ENCODE results near the gene USP7. TPM values are rescaled to one million over a fixed set of nuclear protein-coding genes. Genes with fewer than 3 reads are reported as not detected.

USP7 gene
- total RNA-seq, 2 experiments from 2014 or later: 259 to 268 TPM

DNA sequence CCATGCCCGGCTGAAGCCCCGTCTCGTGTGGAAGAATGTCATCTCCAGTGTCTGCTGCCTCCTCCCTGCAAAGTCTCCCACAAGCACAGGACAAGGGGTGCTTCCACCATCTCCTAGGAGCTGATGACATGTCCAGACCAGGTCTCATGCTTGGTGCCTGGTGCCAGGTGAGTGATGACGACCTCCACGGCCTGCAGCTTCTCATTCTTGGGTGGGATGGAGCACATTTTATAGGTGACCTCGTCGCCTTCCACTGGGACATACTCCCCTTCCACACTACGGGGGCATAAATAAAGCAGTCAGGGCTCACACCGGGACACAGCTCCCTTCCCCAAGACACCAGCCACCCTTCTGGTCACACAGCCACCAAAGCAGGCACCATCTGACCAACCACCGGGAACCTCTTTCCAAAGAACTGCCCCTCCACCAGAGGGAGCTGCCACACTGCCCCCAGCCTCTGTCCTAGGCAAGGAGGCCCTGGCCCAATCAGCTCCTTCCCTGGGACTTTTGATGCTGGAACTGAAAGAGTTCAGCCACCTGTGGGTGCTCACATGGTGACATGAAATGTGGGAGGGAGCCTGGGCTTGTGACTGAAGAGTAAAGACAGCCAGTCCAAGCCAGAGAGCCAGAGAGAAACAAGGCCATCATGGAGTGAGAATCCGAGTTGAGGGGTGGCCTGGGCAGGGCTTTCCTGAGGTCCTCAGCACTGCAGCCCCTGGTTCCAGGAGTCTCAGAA is 108.5 kb downstream of the USP7 start:
- ATAC-seq (ENCODE audit: poor library complexity): no peak
- TF ChIP-seq, protein P1, sequence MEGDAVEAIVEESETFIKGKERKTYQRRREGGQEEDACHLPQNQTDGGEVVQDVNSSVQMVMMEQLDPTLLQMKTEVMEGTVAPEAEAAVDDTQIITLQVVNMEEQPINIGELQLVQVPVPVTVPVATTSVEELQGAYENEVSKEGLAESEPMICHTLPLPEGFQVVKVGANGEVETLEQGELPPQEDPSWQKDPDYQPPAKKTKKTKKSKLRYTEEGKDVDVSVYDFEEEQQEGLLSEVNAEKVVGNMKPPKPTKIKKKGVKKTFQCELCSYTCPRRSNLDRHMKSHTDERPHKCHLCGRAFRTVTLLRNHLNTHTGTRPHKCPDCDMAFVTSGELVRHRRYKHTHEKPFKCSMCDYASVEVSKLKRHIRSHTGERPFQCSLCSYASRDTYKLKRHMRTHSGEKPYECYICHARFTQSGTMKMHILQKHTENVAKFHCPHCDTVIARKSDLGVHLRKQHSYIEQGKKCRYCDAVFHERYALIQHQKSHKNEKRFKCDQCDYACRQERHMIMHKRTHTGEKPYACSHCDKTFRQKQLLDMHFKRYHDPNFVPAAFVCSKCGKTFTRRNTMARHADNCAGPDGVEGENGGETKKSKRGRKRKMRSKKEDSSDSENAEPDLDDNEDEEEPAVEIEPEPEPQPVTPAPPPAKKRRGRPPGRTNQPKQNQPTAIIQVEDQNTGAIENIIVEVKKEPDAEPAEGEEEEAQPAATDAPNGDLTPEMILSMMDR (IDR thresholded peaks at IDR 0.05): no peak
- H3K9me3 Mint-ChIP-seq: no peaks in the 10 kb centered on the region
- POLR2A ChIA-PET: interaction anchor here (0.8 to 1.5 kb wide), 2 partner anchors 11 to 14 kb away, joined by 4 read pairs; partner anchors contain the start of gene CARHSP1
- CTCF ChIA-PET: interaction anchor here (3.4 kb wide), 1 partner anchor 24 kb away, joined by 15 read pairs; no protein-coding TSS in a partner anchor
- H3K4me3 Mint-ChIP-seq: no peak overlapping the region
- peaks cover 18% of the 10 kb centered on the region for H3K4me1 ChIP-seq (ENCODE audit: insufficient read depth, low read length)
- DNase-seq: no peak
- H3K36me3 Mint-ChIP-seq (ENCODE audit: low read depth): peaks cover 51% of the 10 kb centered on the region
- intact Hi-C loops (cut with DNase I, micrococcal nuclease): no loop called here
- no peak overlapping the region for H3K4me3 ChIP-seq (ENCODE audit: low read length)
- no peaks in the 10 kb centered on the region for H3K27me3 ChIP-seq (ENCODE audit: control insufficient read depth in 1 of 2, insufficient read depth in 2 of 2, low read length in 2 of 2)
- H3K4me1 Mint-ChIP-seq (ENCODE audit: low read depth): peaks cover 27% of the 10 kb centered on the region
- no peaks in the 10 kb centered on the region for H3K27me3 Mint-ChIP-seq
- H3K27ac Mint-ChIP-seq: peak overlapping the region; percentile 34
- H3K9me3 ChIP-seq (ENCODE audit: control insufficient read depth in 1 of 2, insufficient read depth in 1 of 2, low read length in 2 of 2): no peaks in the 10 kb centered on the region
- H3K36me3 ChIP-seq (ENCODE audit: insufficient read depth, low read length): peaks cover 36% of the 10 kb centered on the region
- no peak overlapping the region for H3K27ac ChIP-seq (ENCODE audit: low read depth in 1 of 2, low read length in 2 of 2)

DNA sequence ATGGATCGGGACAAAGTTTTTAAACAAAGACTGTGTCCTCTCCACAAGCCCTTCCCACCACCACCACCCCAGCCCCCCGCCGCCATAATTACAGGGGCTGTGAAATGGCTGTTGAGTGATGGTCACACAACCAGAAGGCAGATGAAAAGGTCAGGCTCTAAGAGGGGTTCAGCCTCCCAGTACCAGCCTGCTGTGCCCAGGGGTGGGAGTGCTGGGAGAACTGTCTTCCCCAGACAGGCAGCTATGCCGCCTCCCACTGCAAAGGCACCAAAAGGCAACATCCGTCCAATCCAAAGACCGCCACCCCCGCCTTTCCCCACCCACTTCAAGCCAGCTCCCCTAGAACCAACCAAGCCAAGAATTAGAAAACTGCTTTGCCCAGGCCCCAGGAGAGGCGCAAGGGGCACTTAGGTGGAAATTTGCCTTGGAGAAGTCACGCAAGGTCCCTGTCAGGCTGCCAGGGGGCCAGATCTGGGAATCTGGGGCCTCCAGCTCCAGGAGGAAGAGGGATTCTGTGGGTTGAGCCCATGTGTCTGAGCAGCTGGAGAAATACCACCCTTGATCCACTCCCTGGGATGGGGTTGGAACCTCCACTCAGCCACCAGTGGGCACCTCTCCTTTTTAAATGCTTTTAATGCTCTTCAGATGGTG is 109.3 kb downstream of the USP7 start:
- peaks cover 32% of the 10 kb centered on the region for H3K4me1 Mint-ChIP-seq (ENCODE audit: low read depth)

DNA sequence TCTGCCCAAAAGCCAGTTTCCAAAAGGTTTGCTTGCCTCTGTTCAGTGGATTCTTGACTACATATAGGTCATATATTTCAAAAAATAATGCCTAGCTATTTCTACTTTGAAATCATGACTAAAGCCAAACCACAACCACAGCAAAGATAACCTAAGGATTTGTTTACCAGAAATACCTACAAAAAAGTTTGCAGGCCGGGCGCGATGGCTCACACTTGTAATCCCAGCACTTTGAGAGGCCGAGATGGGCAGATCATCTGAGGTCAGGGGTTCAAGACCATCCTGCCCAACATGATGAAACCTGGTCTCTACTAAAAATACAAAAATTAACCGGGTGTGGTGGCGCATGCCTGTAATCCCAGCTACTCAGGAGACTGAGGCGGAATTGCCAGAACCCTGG is 110.1 kb downstream of the USP7 start:
- Mint-ChIP-seq H3K27me3 (no peaks in the 10 kb centered on the region), H3K27ac (peak overlapping the region; percentile 33), H3K36me3 (ENCODE audit: low read depth) (peaks cover 60% of the 10 kb centered on the region), H3K9me3 (no peaks in the 10 kb centered on the region), H3K4me3 (no peak overlapping the region), H3K4me1 (ENCODE audit: low read depth) (peaks cover 32% of the 10 kb centered on the region)
- peak in 1 of 14 experiments; percentile 2 for DNase-seq
- Histone ChIP-seq H3K4me1 (ENCODE audit: insufficient read depth, low read length) (peaks cover 22% of the 10 kb centered on the region), H3K27me3 (ENCODE audit: control insufficient read depth in 1 of 2, insufficient read depth in 2 of 2, low read length in 2 of 2) (no peaks in the 10 kb centered on the region), H3K4me3 (ENCODE audit: low read length) (no peak overlapping the region), H3K36me3 (ENCODE audit: insufficient read depth, low read length) (peaks cover 38% of the 10 kb centered on the region), H3K9me3 (ENCODE audit: control insufficient read depth in 1 of 2, insufficient read depth in 1 of 2, low read length in 2 of 2) (no peaks in the 10 kb centered on the region), H3K27ac (ENCODE audit: low read depth in 1 of 2, low read length in 2 of 2) (no peak overlapping the region)
- ATAC-seq (ENCODE audit: poor library complexity): no peak
- ChIA-PET CTCF (interaction anchor here (3.4 kb wide), 1 partner anchor 26 kb away, joined by 15 read pairs; no protein-coding TSS in a partner anchor), POLR2A (interaction anchor here (1.0 kb wide), 1 partner anchor 15 kb away, joined by 6 read pairs; the partner anchor contains the start of gene CARHSP1)
- TF ChIP-seq, protein P1 (IDR thresholded peaks at IDR 0.05): no peak
- intact Hi-C loops (cut with DNase I, micrococcal nuclease): no loop called here

More for the DNA sequence above, 109.3 kb downstream of the USP7 start:
- CTCF ChIA-PET: interaction anchor here (3.4 kb wide), 1 partner anchor 25 kb away, joined by 15 read pairs; no protein-coding TSS in a partner anchor
- no peak overlapping the region for H3K27ac ChIP-seq (ENCODE audit: low read depth in 1 of 2, low read length in 2 of 2)
- no peaks in the 10 kb centered on the region for H3K27me3 ChIP-seq (ENCODE audit: control insufficient read depth in 1 of 2, insufficient read depth in 2 of 2, low read length in 2 of 2)
- no peak for DNase-seq
- TF ChIP-seq, protein P1 (IDR thresholded peaks at IDR 0.05): no peak
- intact Hi-C loops (cut with DNase I, micrococcal nuclease): no loop called here
- Mint-ChIP-seq H3K27ac (no peak overlapping the region), H3K9me3 (no peaks in the 10 kb centered on the region), H3K4me3 (no peak overlapping the region), H3K36me3 (ENCODE audit: low read depth) (peaks cover 58% of the 10 kb centered on the region), H3K27me3 (no peaks in the 10 kb centered on the region)
- peaks cover 40% of the 10 kb centered on the region for H3K36me3 ChIP-seq (ENCODE audit: insufficient read depth, low read length)
- no peak for ATAC-seq (ENCODE audit: poor library complexity)
- H3K9me3 ChIP-seq (ENCODE audit: control insufficient read depth in 1 of 2, insufficient read depth in 1 of 2, low read length in 2 of 2): no peaks in the 10 kb centered on the region
- POLR2A ChIA-PET: interaction anchor here (0.8 to 1.0 kb wide), 2 partner anchors 11 to 15 kb away, joined by 4 to 6 read pairs; partner anchors contain the start of gene CARHSP1
- no peak overlapping the region for H3K4me3 ChIP-seq (ENCODE audit: low read length)
- peaks cover 22% of the 10 kb centered on the region for H3K4me1 ChIP-seq (ENCODE audit: insufficient read depth, low read length)

Measured in CD4-positive, alpha-beta T cell (primary cell).